K562 (cell line): ENCODE results near the gene CRIP1. TPM values are rescaled to one million over a fixed set of nuclear protein-coding genes. Genes with fewer than 3 reads are reported as not detected.

Experiments
- ATAC-seq: fragments of 200-7000 bp; cut with Tn5 transposase; 3 replicates; pipeline ENCODE4 v1.9.1; 2020; ENCODE audit warnings: moderate library complexity
- BruUV-seq: library from RNA; stranded (reverse); fragments of 400-500 nt; replicated peaks from 2 replicates; lab custom pipeline; 2021; lab: Mats Ljungman, UMichigan
- CTCF ChIA-PET: fragments of 300-600 bp; formaldehyde crosslinking; extraction: SDS; loops from one replicate; lab custom pipeline; 2021; ENCODE audit warnings: low intra/inter-chr PET ratio; lab: Yijun Ruan, JAX
- POLR2A ChIA-PET: fragments of 300-600, 350-650 bp; sonication (Branson Sonifier 250); formaldehyde crosslinking; extraction: SDS; loops from one replicate; lab custom pipeline; 2021; ENCODE audit warnings: antibody characterized with exemption, inconsistent platforms; lab: Yijun Ruan, JAX
- DNase-seq, 4 experiments: peaks; one replicate each; pipeline versions ENCODE4 v3.0.0 to v3.0.0-alpha.2; 2011 to 2018; ENCODE audit warnings: low spot score in 3 of 4, mixed read lengths in 3 of 4; ENCODE audit errors: extremely low read depth in 1 of 4
- FAIRE-seq: peaks from 2 replicates; lab custom pipeline; 2011; peaks lifted over from hg19 to GRCh38; lab: Jason Lieb, UNC
- H2AFZ ChIP-seq: 2 replicates; pipeline ENCODE4 v1.6.0; 2011; ENCODE audit warnings: low read depth, low read length, control low read depth, inconsistent platforms
- H3K27ac ChIP-seq: fragments of 200-600 bp; 3 replicates; pipeline ENCODE4 v1.8.0; 2011; ENCODE audit warnings: low read depth, mild to moderate bottlenecking, control low read depth, inconsistent platforms, low read length, moderate library complexity, mixed read lengths; ENCODE audit errors: extremely low read depth
- H3K27me3 ChIP-seq, 2 experiments: fragments of 300-600 bp in 1 of 2; 2 replicates in 1 of 2; 3 replicates in 1 of 2; pipeline versions ENCODE4 v1.6.0 to v1.8.0; 2011; ENCODE audit warnings: inconsistent platforms in 2 of 2, low read length in 2 of 2, mild to moderate bottlenecking in 1 of 2, mixed read lengths in 1 of 2, moderate library complexity in 1 of 2; ENCODE audit not compliant: control insufficient read depth in 2 of 2, insufficient read depth in 2 of 2
- H3K36me3 ChIP-seq: fragments of 300-600 bp; 3 replicates; pipeline ENCODE4 v1.8.0; 2011; ENCODE audit warnings: mild to moderate bottlenecking, low read length, inconsistent platforms; ENCODE audit not compliant: control insufficient read depth, insufficient read depth
- H3K4me1 ChIP-seq, 2 experiments: fragments of 200-600 bp in 1 of 2; replicated peaks in 1 of 2; 2 replicates in 1 of 2; 3 replicates in 1 of 2; pipeline versions ENCODE4 v1.5.1 to v1.8.0; 2011; ENCODE audit warnings: inconsistent platforms in 2 of 2, low read length in 2 of 2, mild to moderate bottlenecking in 1 of 2, mixed read lengths in 1 of 2, moderate library complexity in 1 of 2; ENCODE audit not compliant: control insufficient read depth in 2 of 2, insufficient read depth in 2 of 2
- H3K4me2 ChIP-seq: 2 replicates; pipeline ENCODE4 v1.6.1; 2011; ENCODE audit warnings: low read length, control low read depth, inconsistent platforms, mixed read lengths; ENCODE audit not compliant: insufficient read depth
- H3K4me3 ChIP-seq: fragments of 200-600 bp; sonication (generic), shearing (Covaris generic); 2 replicates; pipeline ENCODE4 v1.5.1; 2016; ENCODE audit warnings: control low read depth, inconsistent platforms
- H3K79me2 ChIP-seq: fragments of 200-600 bp; 3 replicates; pipeline ENCODE4 v1.8.0; 2011; ENCODE audit warnings: low read length, inconsistent platforms; ENCODE audit not compliant: control insufficient read depth, insufficient read depth
- H3K9ac ChIP-seq, 2 experiments: 2 replicates each; pipeline versions ENCODE4 v1.6.0 to v1.6.1; 2011; ENCODE audit warnings: low read depth in 2 of 2, low read length in 2 of 2, control low read depth in 1 of 2, inconsistent platforms in 1 of 2, mild to moderate bottlenecking in 1 of 2, mixed read lengths in 1 of 2; ENCODE audit not compliant: insufficient read depth in 1 of 2
- H3K9me1 ChIP-seq: one replicate; pipeline ENCODE4 v1.6.0; 2011; ENCODE audit warnings: inconsistent platforms, mild to moderate bottlenecking, low read length, moderate library complexity; ENCODE audit not compliant: control insufficient read depth, insufficient read depth
- H3K9me3 ChIP-seq: replicated peaks from 2 replicates; pipeline ENCODE4 v1.5.1; 2011; ENCODE audit warnings: low read depth, low read length, inconsistent platforms; ENCODE audit not compliant: control insufficient read depth, insufficient read depth
- H4K20me1 ChIP-seq: replicated peaks from 2 replicates; pipeline ENCODE4 v1.6.1; 2011; ENCODE audit warnings: low read length, inconsistent platforms, mixed read lengths; ENCODE audit not compliant: control insufficient read depth, insufficient read depth
- CHD4 ChIP-seq: fragments of 200-600 bp; sonication (generic); IDR thresholded peaks from 3 replicates; pipeline ENCODE4 v1.6.1; 2012; ENCODE audit warnings: low read depth, mild to moderate bottlenecking, mixed read lengths, low read length, inconsistent platforms; ENCODE audit not compliant: insufficient read depth, insufficient replicate concordance, poor library complexity, severe bottlenecking
- ELF4 ChIP-seq: fragments of 450-650 bp; formaldehyde crosslinking; IDR thresholded peaks from 2 replicates; pipeline ENCODE4 v1.4.0; 2022; ENCODE audit warnings: missing genetic modification characterization
- POLR2G ChIP-seq: fragments of 200-400 bp; formaldehyde crosslinking; IDR thresholded peaks from 2 replicates; pipeline ENCODE4 v1.6.1; 2017; ENCODE audit warnings: low read depth, mild to moderate bottlenecking, antibody characterized with exemption, low read length, moderate library complexity
- ZNF609 ChIP-seq: sonication (generic); formaldehyde crosslinking; IDR thresholded peaks from 2 replicates; pipeline ENCODE4 v1.8.1; 2023; ENCODE audit warnings: missing genetic modification reagents, mild to moderate bottlenecking, borderline replicate concordance
- WGBS: fragments of 100-300 bp; shearing (Covaris generic); methylation state at CpG from one replicate; pipeline ENCODE4 v1.1.6; 2016; ENCODE audit warnings: low coverage, mixed read lengths; ENCODE audit not compliant: insufficient coverage; ENCODE audit errors: missing lambda C conversion rate; 5-methylcytosine and 5-hydroxymethylcytosine counted together
- in situ Hi-C: fragments of 300-500 bp; cut with MboI; formaldehyde crosslinking; loops from 4 replicates; pipeline ENCODE4 v1.15.0; 2018; ENCODE audit warnings: inconsistent platforms, mixed read lengths
- intact Hi-C: fragments of 100-400 bp; cut with micrococcal nuclease; formaldehyde crosslinking; loops from 2 replicates; pipeline ENCODE4 v1.14.2; 2022
- polyA plus RNA-seq, 8 experiments: library from polyadenylated mRNA; depleted of rRNA in 4 of 8; stranded (reverse) in 5 of 8; unstranded in 3 of 8; fragments of >200 nt; fragmentation: Nextera tagmentation in 2 of 8; fragmentation: Illumina TruSeq in 1 of 8; extraction: Ambion mirVana in 2 of 8; extraction: Trizol in 1 of 8; gene quantifications; 2 replicates each; pipeline versions ENCODE4 v1.2.1 to v1.2.3, GENCODE V29; 2011 to 2014; ENCODE audit warnings: inconsistent platforms in 1 of 8, missing spikeins in 1 of 8
- total RNA-seq, 7 experiments: library from RNA; depleted of rRNA in 6 of 7; stranded (reverse); fragments of >200 nt in 6 of 7; fragmentation: Illumina TruSeq in 2 of 7; extraction: Trizol in 2 of 7; gene quantifications; 2 replicates each; pipeline versions ENCODE4 v1.2.1 to v1.2.3, GENCODE V29; 2011 to 2021; ENCODE audit warnings: low replicate concordance in 1 of 7

Gene CRIP1
- total and polyA plus RNA-seq, 9 of the 15 experiments (the other 6 are each of a cell fraction or from before 2014, with no cell fraction given), result 0.11 to 0.58 (median 0.14) TPM; not detected in 6

GRCh38 chr14:105465209-105466031 lies 21.3 kb upstream of the CRIP1 start:
- Histone ChIP-seq H3K9me3 (no peaks in the 10 kb centered on the region), H3K36me3 (peaks cover 79% of the 10 kb centered on the region; the same call in 2 of the 3 replicates), H3K4me1 (peaks cover 0 to 34% of the 10 kb centered on the region in 2 experiments; a peak in 2 of 5 replicates), H3K4me3 (no peak overlapping the region), H3K27me3 (no peaks in the 10 kb centered on the region), H3K9me1 (no peaks in the 10 kb centered on the region), H3K9ac (no peak overlapping the region), H3K4me2 (no peak overlapping the region), H3K79me2 (no peaks in the 10 kb centered on the region), H3K27ac (no peak overlapping the region), H2AFZ (no peak overlapping the region), H4K20me1 (no peaks in the 10 kb centered on the region)
- FAIRE-seq, result no peak
- no TSS peak for BruUV-seq
- CTCF ChIA-PET, result no interaction called here
- WGBS, result 87% methylated on average over 15 of the region's 20 CpGs
- 0 out of 2 replicates have a peak, but pooled peaks have one; percentile 5 for TF ChIP-seq POLR2G
- no peak for TF ChIP-seq ELF4 (CRISPR knock-in tag)
- TF ChIP-seq ZNF609 (CRISPR knock-in tag), result no peak
- TF ChIP-seq CHD4, result no peak
- in situ Hi-C loops (no loop called here), intact Hi-C loops (no loop called here)
- no peak for DNase-seq
- no peak for ATAC-seq
- POLR2A ChIA-PET, result no interaction called here
